HG03342 (cell line): ENCODE data around the gene NF1.
"Not testable (repeated sequence)": the region's sequence is repeated elsewhere in the genome, so short reads cannot be mapped to it uniquely, and the experiment has no call there.

Source experiments
- ATAC-seq: cut with Tn5 transposase; IDR thresholded peaks from one replicate; pipeline ENCODE4 v1.9.1; 2021; ENCODE audit warnings: mild to moderate bottlenecking, moderate library complexity; ENCODE audit not compliant: unreplicated experiment

NF1 gene

DNA sequence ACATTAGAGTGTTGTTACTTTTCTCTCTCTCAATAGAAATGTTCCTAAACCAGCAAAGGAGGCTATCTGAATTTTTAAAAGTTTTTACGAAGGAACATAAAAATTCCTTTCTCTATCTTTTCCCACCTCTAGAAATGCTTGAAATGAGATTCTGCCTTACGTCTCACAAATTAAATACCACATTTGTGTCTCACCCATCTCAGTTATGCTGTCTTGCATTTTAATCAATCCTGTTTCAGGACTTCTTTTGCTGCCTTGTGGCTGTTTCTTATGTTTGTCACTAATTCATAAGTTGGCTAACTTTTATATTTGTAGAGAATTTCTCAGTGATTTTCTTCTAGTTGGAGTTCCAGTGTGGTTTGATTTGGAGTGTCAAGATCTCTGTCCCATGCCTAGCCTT is 198.8 kb downstream of the NF1 start:
- no peak for ATAC-seq

DNA sequence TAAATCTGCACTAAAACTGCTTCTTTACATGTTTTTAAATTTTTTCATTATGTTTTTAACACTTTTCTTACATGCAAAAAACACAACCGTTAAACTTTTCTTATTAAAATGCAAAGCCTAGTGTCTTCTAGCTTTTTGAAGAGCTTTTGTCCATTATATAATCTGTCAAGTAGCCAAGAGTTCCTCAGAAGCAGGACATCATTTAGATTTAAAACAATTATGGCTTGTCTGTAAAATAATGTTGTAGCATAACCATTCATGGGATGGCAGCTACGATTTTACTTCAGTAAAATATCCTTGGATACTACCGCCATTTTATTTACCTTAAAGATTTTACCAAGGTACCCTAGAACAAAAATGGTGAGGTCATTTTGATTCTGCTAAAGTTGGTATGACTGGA is 199.5 kb downstream of the NF1 start:
- ATAC-seq, result no peak

DNA sequence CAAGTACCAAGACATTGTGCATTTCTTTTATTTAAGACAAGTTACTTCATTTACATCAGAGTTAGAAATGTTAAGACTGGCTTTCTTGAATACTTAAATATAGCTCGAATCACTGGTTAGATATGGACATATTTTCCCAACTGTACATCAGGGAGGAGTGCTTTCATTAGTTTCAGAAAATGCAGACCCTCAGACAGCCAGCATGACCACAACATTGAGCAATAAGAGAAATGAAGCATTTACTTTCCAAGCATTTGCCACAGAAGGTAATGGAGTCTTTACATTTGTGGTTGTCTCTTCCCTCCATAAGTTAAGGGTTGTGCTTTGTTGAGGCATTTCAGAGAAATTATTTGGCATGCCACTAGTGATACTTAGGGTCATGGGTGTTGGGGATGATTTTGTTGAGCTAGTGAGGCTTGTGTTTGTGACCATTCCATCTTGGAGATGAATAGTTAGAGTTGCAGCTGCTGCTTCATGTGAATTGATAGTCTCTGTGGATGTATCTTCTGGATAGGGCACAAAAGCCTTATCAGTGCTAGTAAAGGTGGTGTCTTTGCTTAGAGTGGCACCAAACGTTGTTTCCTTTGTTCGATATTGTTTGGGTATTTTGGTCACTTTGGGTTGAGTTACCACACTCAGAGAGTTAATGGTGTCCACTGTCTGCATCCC is 200.2 kb downstream of the NF1 start:
- no peak for ATAC-seq

DNA sequence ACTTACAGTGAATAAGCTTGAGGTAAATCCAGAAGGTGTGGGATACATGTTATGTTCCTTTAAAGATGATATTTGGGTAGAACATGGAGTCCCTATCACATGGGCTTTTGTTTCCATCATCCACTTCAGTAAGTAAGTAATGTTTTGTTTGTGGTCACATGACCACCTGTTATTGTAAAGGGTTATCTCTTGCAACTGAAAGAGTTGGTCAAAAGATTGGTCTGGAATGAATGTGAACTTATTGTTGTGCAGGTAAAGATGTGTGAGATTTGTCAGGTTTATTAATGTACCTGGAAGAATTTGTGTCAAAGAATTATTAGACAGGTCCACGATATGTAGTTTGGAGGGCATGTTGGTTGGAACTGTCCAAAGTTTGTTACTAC is 200.7 kb downstream of the NF1 start:
- no peak for ATAC-seq

DNA sequence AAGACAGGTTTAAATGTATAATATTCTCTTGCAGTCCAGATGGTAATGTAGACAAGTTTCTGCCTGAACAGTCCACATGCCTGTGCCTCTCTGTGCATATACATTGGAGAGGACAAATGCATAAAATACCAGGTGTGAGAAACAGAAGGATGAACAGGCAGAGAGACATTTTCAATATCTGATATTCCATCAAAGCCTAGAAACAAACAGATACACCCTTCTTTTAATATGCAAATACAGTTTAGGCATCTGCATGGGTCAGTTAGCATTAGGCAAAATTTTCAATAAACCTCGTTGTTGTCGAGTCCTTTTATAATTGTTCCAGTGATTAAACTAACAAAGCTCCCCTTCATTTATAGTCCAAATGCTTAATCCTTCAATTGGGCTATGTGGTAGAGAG is 201.4 kb downstream of the NF1 start:
- ATAC-seq, result no peak

DNA sequence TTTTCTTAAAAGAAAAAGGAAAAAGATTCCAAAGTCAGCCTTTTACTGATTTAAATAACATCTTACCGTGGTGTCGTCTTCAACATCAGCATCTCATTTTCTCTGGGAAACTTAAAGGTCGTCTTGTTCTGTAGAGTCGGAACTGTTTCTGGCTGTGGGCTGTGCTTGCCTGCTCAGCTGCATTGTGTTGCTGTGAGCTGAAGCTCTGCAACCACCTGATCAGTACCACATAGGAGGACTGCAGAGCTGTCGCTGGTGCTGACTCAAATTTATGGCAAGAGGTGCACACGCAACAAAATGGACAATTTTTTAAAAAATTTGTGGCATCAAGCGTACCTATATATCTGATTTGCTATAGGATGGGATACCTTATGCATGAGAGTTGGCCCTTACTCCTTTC is 202.3 kb downstream of the NF1 start, which contains the start of gene OMG:
Gene OMG (minus strand): TSS at position 150 of the 400 bp plus-strand sequence. CDS start 908 bp downstream, outside the sequence.
- ATAC-seq, result no peak

DNA sequence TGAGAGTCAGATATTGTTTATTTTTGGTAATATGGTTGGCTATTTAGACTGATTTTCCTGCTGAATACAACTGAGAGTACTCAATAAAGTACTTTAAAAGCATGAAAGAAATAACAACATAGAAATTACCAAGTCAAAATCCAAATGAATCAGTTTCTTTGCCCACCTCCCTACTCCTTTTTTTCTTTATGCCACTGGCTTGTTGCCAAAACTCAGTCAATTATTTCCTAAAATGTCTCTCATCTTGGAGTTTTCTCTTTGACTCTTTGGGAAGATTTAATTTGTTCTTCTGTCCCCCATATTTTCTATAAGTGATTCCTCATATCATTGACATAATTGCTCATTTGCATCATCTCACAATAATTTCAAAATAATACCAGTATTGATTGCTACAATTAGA is 204.8 kb downstream of the NF1 start:
- ATAC-seq, result no peak

DNA sequence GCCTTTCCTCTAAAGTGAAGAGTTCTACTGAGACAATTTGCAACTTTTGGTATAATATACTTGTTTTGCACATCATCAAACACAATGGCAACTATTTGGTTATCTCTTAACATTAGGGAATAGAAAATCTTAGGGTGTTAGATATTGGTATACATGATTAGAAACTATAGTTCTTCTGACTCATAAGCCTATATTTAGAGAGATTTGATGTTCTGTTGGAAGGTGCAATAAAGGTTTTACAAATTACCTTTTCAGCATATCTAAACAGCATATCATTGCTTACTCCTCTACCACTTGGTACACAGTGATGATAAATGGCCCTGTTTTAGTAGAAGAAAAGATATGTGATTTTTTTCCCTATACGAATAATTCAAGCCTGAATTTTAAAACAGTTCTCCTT is 212.9 kb downstream of the NF1 start:
- ATAC-seq, result no peak

DNA sequence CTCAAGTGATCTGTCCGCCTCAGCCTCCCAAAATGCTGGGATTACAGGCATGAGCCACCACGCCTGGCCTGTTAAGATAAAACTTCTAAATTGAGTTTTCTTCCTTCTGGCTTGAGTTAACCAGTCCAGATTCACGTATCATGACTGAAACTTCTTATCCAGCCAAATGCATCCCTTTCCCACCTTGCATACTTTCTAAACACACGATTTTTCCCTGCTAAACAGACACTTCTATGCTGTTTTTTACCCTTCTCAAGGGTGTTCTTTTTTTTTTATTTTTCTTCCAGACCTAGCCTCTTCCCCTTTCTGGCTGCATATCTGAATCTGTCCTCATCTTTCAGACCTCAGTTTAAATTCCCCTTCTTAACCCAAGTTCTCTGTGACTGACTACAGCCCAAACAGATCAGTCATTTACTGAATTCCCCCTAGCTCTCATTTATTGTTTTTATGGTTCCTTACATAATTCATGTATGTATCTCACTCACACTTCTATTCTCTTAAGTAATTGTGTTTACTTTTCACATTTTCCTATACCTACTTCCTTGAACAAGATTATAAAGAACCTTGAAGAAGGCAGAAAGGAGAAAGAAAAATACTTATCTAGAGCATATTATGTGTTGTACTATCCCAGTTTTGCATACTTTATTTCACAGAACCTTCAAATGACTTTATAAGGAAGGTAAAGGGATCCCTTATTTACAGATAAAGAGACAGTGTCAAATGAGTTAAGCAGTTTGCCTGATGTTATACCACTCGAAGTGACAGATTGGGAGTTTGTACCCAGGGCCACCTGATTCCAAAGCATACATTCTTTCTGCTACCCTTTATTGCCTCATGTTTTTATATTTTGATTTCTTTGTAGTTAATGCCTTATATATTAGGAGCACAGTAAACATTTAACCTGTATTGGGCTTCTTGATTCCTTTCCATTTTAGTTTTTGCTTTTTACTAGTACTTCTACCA is 213.9 kb downstream of the NF1 start:
- ATAC-seq, result no peak

DNA sequence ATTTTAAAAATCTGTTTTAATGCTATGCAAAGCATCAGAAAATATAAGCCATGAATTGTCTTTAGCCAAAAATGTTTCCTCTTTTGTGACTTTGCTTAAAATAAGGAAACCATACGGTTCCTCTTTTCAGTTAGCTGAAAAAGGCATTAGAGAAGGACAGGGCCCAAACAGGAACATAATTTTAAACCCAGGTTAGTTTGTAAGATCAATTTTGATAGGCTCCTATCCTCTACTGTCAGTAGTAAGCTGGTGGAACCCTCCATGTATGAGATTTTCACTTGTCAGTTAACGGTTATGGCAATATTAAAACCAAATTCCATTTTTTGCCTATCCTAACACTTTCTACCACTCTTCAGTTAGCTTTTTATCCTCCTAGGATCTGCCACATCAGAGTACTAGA is 214.8 kb downstream of the NF1 start:
- ATAC-seq, result no peak

DNA sequence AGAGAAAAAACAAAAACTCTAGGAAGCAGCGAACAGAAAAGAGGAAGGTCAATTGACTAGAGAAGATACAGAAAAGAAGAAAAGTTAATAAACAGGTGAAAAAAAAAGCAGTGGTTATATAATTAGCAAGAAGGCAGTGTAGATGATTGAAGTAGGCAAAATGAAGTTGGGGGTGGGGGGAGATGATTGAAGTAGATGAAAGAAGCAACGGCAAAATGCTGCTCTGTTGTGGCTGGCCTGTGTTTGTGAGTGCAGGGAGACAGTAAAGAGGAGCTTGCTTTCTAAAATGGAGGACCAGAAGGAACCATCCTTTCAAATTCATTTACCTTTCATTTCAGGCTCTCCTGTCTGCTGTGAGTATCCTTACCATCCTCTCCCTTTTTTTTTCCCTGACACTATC is 215.5 kb downstream of the NF1 start:
- no peak for ATAC-seq

DNA sequence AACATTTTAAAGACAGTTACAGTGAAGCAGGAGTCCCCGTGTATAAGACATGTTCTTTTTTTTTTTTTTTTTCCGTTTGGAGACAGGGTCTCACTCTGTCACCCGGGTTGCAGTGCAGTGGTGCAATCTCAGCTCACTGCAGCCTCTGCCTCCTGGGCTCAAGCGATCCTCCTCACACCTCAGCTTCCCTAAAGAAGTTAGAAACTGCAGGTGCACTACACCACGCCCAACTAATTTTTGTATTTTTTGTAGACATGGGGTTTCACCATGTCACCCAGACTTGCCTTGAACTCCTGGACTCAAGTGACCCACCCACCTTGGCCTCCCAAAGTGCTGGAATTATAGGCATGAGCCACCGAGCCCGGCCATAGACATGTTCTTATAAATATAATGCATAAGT is 216.1 kb downstream of the NF1 start:
- no peak for ATAC-seq

DNA sequence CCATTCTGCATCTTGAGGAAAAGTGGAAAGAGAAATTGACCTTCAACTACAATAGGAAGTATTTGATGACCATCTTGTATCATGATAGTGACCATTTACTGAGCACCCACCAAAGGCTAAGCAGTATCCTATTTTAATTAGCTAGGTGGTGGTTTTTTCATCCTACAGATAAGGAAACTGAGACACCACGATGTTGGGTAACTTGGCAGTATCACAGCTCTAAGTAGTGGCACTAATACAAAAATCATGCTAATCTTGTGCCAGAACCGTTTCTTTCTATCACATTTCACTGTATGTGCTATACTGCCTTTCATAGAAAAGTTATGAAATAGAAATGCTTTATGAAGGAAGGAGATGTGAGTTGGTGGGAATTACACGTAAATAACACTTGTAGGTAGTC is 216.7 kb downstream of the NF1 start:
- no peak for ATAC-seq

DNA sequence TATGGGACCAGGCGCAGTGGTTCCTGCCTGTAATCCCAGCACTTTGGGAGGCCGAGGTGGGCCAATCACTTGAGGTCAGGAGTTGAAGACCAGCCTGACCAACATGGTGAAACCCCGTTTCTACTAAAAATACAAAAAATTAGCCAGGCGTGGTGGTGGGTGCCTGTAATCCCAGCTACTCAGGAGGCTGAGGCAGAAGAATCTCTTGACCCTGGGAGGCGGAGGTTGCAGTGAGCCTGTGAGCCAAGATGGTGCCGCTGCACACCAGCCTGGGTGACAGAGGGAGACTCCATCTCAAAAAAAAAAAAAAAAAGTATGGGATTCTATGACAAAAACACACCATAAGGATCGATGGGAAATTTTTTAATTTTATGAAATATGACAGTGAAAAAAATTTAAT is 217.4 kb downstream of the NF1 start:
- ATAC-seq, result not testable (repeated sequence)

DNA sequence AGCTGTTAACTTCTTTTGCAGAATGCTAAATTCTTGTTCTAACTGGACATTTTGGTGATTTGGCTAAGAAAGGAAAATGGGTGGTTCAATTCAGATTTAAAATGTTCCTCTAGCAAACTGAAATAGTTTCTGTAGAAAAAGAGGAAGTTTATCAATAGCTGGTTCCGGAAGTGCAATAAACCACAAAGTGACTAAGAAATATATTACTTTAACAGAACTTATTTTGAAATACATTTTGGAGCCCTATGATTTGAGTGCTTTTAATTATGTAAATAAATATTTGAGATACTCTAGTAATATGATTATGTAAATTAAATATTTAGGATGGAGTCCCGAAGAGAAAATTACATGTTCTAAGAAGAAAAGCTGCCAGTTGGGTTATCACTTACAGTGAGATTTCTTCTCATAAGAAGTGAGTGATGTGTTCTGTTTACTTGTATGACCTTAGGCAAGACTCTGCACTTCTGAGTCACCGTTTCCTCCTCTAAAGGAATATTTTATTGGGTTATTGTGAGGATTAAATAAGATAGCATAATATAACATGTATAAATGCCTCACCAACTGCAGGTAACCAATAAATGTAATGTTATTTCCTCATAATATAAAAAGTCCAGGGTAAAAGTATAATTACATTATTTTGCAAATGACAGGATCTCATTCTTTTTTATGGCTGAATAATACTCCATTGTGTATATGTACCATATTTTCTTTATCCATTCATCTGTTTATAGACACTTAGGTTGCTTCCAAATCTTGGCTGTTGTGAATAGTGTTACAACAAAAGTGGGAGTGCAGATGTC is 219.4 kb downstream of the NF1 start, which contains the start of gene EVI2B:
Gene EVI2B (minus strand): TSS at position 73 of the 800 bp plus-strand sequence. CDS start 8,445 bp downstream, outside the sequence.
- no peak for ATAC-seq

DNA sequence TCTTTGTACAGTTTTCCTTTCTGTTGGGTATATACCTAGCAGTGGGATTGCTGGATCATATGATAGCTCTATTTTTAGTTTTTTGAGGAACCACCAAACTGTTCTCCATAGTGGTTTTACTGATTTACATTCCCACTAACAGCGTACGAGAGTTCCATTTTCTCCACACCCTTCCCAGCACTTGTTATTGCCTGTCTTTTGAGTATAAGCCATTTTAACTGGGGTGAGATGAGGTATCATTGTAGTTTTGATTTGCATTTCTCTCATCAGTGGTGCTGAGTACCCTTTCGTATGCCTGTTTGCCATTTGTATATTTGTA is 220.0 kb downstream of the NF1 start:
- ATAC-seq, result no peak

DNA sequence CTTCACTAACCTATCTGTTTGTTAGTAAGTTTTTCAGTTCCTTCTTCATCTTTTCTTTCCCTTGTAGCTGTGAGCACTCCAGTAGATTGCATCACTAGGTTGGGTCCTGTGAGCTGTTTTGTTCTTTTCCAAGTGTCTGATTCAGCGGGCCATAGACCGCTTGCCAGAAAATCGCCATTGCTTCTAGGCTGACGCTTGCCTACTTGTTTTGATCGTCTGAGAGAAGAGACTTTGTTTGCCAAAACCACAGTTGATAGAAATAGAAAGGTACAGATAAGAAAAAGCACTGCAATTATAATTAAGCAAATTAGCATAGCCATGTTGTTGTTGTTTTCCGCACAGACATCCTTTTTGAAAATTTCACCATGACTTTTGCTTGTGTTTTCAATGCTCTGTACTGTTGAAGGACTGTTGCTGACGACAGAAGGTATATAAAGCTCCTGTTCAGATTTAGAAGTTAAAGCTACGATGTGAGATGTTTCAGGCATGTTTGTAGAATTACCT is 223.6 kb downstream of the NF1 start:
- ATAC-seq, result peak; percentile 38

DNA sequence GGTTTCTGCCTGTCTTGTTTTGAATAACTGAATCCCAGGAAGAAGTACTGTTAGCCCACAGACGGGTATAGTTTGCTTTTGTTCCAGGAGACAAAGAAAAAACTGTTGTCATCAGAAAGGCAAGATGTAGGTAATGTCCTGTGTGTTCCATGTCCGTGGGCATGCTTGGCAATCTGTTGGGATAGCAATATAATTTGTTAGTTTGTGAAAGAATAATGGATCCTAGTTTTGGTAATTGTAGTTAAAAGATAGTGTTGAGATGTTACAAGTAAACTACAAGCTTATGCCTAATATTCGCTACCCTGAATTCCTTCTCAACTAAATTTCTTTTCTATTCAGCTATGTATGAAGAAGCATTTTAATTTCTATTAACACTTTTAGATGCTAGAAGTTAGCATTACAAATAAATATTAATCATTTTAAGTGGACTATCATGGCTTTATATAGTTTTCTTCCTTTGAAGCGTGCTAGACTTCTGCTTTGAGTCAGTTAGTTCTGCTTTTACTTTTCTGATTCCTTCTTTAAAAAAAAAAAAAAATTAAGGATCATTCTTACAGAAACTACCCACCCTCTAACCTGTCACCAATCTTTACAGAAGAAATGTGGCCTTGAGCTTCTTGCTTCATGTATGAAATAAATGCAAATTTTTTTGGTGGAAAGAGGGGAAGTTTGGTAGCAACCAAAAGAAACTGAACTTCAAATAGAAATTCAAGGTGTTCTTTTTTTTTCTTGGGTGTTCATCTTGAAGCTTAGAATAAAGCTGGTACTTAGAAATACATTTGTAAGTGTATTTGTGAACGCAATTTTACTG is 224.3 kb downstream of the NF1 start:
- no peak for ATAC-seq

DNA sequence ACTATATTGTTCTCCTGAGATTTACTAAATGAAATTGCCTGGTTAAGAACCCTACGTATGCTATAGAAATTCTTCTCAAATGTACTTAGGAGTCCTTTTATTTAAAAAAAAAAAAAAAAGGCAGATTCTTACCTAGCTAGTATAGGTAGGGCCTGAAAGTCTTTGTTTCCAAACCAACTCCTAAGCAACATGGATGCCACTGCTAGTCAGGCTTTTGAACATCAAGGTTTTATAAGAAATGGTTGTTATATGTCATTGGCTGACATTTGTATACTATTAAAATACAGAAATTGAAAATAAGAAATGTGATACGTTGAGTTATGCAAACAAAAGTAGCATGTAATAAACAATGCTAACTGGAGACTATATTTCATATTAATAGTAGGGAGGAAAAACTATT is 225.5 kb downstream of the NF1 start:
- ATAC-seq, result no peak

DNA sequence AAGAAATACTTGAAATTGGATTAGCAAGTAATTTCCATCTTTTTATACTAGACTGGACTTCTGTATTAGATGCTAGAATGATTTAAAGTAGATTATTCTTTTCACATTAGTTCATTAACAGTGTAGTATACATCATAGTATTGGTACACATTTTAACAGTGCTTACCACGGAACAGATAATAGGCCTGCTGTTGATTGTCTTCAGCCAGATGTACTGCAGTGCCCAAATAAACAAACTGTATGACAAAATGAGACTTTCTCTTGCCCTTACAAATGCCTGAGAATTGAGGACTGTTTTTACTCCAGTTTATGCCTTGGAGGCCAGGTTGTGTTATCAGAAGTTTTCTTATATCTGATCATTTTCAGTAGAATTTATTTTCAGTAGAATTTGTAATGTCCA is 226.0 kb downstream of the NF1 start:
- ATAC-seq, result no peak
